Spleen (tissue), 13 donors: ENCODE data around the gene SNRNP200. TPM values are rescaled to one million over a fixed set of nuclear protein-coding genes. Genes with fewer than 3 reads are reported as not detected.

Experiments
- DNase-seq: peaks from one replicate; pipeline ENCODE4 v3.0.0-alpha.2; 2020
- H3K27ac ChIP-seq, 8 donors: fragments of 200-600 bp; sonication (generic) in 7 of 8; 1 replicate in 4 of 8; 2 replicates in 4 of 8; pipeline versions ENCODE4 v1.5.0 to v1.8.0; 2016 to 2021; ENCODE audit warnings: inconsistent platforms in 4 of 8, mild to moderate bottlenecking in 4 of 8, moderate library complexity in 1 of 8
- H3K27me3 ChIP-seq, 7 donors: fragments of 200-600 bp; sonication (generic) in 6 of 7; replicated peaks in 1 of 7; 1 replicate in 4 of 7; 2 replicates in 3 of 7; pipeline versions ENCODE4 v1.5.0 to v1.8.0; 2016 to 2021; ENCODE audit warnings: inconsistent platforms in 3 of 7, mild to moderate bottlenecking in 1 of 7
- H3K36me3 ChIP-seq, 6 donors: fragments of 200-600 bp; sonication (generic) in 5 of 6; 1 replicate in 4 of 6; 2 replicates in 2 of 6; pipeline versions ENCODE4 v1.5.0 to v1.8.0; 2016 to 2021; ENCODE audit warnings: inconsistent platforms in 2 of 6
- H3K4me1 ChIP-seq, 6 donors: fragments of 200-600 bp; sonication (generic) in 5 of 6; 1 replicate in 3 of 6; 2 replicates in 3 of 6; pipeline versions ENCODE4 v1.5.0 to v1.8.0; 2016 to 2021; ENCODE audit warnings: inconsistent platforms in 3 of 6
- H3K4me3 ChIP-seq, 8 donors: fragments of 200-600 bp; sonication (generic) in 7 of 8; 1 replicate in 4 of 8; 2 replicates in 4 of 8; pipeline versions ENCODE4 v1.5.0 to v1.8.0; 2016 to 2021; ENCODE audit warnings: inconsistent platforms in 4 of 8, mild to moderate bottlenecking in 4 of 8, moderate library complexity in 2 of 8
- H3K9me3 ChIP-seq, 8 donors: fragments of 200-600 bp; sonication (generic) in 7 of 8; 1 replicate in 4 of 8; 2 replicates in 4 of 8; pipeline versions ENCODE4 v1.5.0 to v1.8.0; 2016 to 2021; ENCODE audit warnings: inconsistent platforms in 4 of 8
- CTCF ChIP-seq, 11 experiments: fragments of 200-600 bp in 7 of 11; fragments of 450-650 bp in 4 of 11; sonication (generic) in 4 of 11; IDR thresholded peaks in 8 of 11; conservative IDR thresholded peaks in 3 of 11; 1 replicate in 7 of 11; 2 replicates in 4 of 11; pipeline versions ENCODE4 v1.4.0 to v1.8.0; 2016 to 2021; ENCODE audit warnings: antibody characterized with exemption in 11 of 11, inconsistent platforms in 4 of 11, mild to moderate bottlenecking in 1 of 11
- POLR2A ChIP-seq, 3 donors: fragments of 450-650 bp; IDR thresholded peaks; one replicate each; pipeline ENCODE4 v1.5.1; 2017; ENCODE audit warnings: antibody characterized with exemption in 3 of 3, mild to moderate bottlenecking in 1 of 3
- POLR2AphosphoS5 ChIP-seq, 3 donors: sonication (generic); formaldehyde crosslinking; IDR thresholded peaks; one replicate each; pipeline ENCODE4 v1.5.1; 2017; ENCODE audit warnings: antibody characterized with exemption in 3 of 3
- WGBS, 5 donors: extraction: QIAGEN DNeasy Blood & Tissue Kit in 3 of 5; methylation state at CpG; one replicate each; pipeline versions ENCODE4 v1.1.5 to v1.1.7; 2013 to 2018; 5-methylcytosine and 5-hydroxymethylcytosine counted together
- intact Hi-C: fragments of 100-400 bp; cut with DNase I; formaldehyde crosslinking; loops from one replicate; pipeline ENCODE4 v1.15.0; 2023; ENCODE audit warnings: low total_unique reads
- long read RNA-seq, 2 donors: transcript quantifications; one replicate each; lab custom pipeline, GENCODE V29; 2026
- polyA plus RNA-seq, 3 donors: library from polyadenylated mRNA; stranded (reverse); fragments of 200-250 nt; gene quantifications; one replicate each; pipeline ENCODE4 v1.2.1, GENCODE V29; 2013
- total RNA-seq, 7 donors: library from RNA; depleted of rRNA in 3 of 7; stranded (reverse); fragments of >200 nt in 3 of 7; fragmentation: NEBNext Ultra II Directional in 4 of 7; extraction: Animal tissue kit (Norgen Biotek cat#: 25700) in 4 of 7; gene quantifications; one replicate each; pipeline versions ENCODE4 v1.1.0 to v1.2.1, GENCODE V29; 2016 to 2021
- donor health status: healthy with polysubstance abuse.
- donor health status: DM: no; HTN: no; CAD: no; lungs with moderate emphysema.
- donor health status: DM: no; HTN: no; CAD: no.
- donor health status: Bipolar disorder and iron deficiency.
- donor health status: healthy.
- donor health status: DM: no; HTN: no; CAD: no.
- donor health status: DM: yes; HTN: yes; CAD: no.

Gene SNRNP200
- total RNA-seq = 100 to 1,000 TPM; 110 to 139 (median 130) TPM
- polyA plus RNA-seq = 10 to 100 TPM; 60.5 to 74.4 (median 73.6) TPM
- long read RNA-seq, donor 1, partial matches to known transcripts = 68 of 71 reads
- long read RNA-seq, donor 1, other reads (novel, unspliced or antisense) = 0 of 71 reads
- long read RNA-seq, donor 2, full-length matches to known transcripts = 6 of 37 reads
- long read RNA-seq, donor 2, partial matches to known transcripts = 31 of 37 reads
- long read RNA-seq, donor 2, other reads (novel, unspliced or antisense) = 0 of 37 reads

- peak; percentile 49 to 77 (median 66) for TF ChIP-seq POLR2A (IDR thresholded peaks at IDR 0.05)
- TF ChIP-seq CTCF (IDR thresholded peaks at IDR 0.05 in 8 of 11, conservative IDR thresholded peaks at IDR 0.05 in 3 of 11) = peak in 2 of 11 experiments; percentile 12 to 15
- TF ChIP-seq POLR2AphosphoS5 (IDR thresholded peaks at IDR 0.05) = peak; percentile 98 to 99 (median 99)
- DNase-seq = peak; percentile 96
- H3K36me3 ChIP-seq = peaks cover 0 to 43% (median 41%) of the 10 kb centered on the region in 6 donors
- H3K4me1 ChIP-seq = peaks cover 20 to 71% (median 41%) of the 10 kb centered on the region in 6 donors
- H3K27me3 ChIP-seq = no peaks in the 10 kb centered on the region
- WGBS, 5 donors = 0 to 1% (median 1%) methylated on average over 45 to 61 of the region's 61 CpGs
- H3K4me3 ChIP-seq = peak within 1 kb of the TSS; percentile 72 to 84 (median 81)
- H3K9me3 ChIP-seq = no peaks in the 10 kb centered on the region
- intact Hi-C loops = loop anchor here (10.0 kb wide), 1 partner anchor 209 kb away; no protein-coding TSS in a partner anchor
- H3K27ac ChIP-seq = peak within 1 kb of the TSS; percentile 64 to 94 (median 89)
These were observed at the start of gene SNRNP200 for GRCh38 chr2:96305091-96305978. SNRNP200 (minus strand) TSS chr2:96305546; CDS start chr2:96305437, 109 bp downstream.

DNA sequence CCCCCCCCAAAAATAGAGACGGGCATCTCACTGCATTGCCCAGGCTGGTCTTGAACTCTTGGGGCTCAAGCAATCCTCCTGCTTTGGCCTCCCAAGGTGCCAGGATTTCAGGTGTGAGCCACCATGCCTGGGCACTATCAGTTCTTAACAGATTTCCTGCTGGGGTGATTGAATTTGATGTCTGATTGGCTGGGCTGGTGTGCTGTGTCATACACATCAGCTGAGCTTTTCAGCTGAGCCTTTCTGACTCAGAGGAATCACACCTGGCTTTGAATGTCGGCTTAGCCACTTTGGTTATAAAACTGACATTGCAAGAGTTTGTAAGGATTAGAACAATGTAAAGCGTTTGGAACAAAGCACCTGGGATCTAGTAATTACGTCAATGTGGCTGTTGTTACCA lies 49.1 kb upstream of the SNRNP200 start:
- DNase-seq = no peak
- Histone ChIP-seq H3K4me3 (no peak overlapping the region), H3K27me3 (no peaks in the 10 kb centered on the region), H3K9me3 (no peaks in the 10 kb centered on the region), H3K4me1 (peaks cover 0 to 21% (median 12%) of the 10 kb centered on the region in 6 donors), H3K36me3 (peaks cover 0 to 93% (median 0%) of the 10 kb centered on the region in 6 donors), H3K27ac (peak overlapping the region in 2 of 8 donors; percentile 61 to 76)
- TF ChIP-seq POLR2A (IDR thresholded peaks at IDR 0.05) = no peak
- TF ChIP-seq CTCF (IDR thresholded peaks at IDR 0.05 in 8 of 11, conservative IDR thresholded peaks at IDR 0.05 in 3 of 11) = no peak
- no peak for TF ChIP-seq POLR2AphosphoS5 (IDR thresholded peaks at IDR 0.05)
- WGBS, 5 donors = 86 to 95% (median 90%) methylated on average over 4 of the region's 4 CpGs
- intact Hi-C loops = no loop called here

- no peak for DNase-seq
- H3K9me3 ChIP-seq = no peaks in the 10 kb centered on the region
- peak overlapping the region in 7 of 8 donors; percentile 16 to 76 (median 58) for H3K27ac ChIP-seq
- H3K36me3 ChIP-seq = peaks cover 0 to 96% (median 0%) of the 10 kb centered on the region in 6 donors
- peaks cover 0 to 21% (median 12%) of the 10 kb centered on the region in 6 donors for H3K4me1 ChIP-seq
- WGBS, 5 donors = 52 to 71% (median 55%) methylated on average over 4 of the region's 4 CpGs
- intact Hi-C loops = no loop called here
- TF ChIP-seq POLR2A (IDR thresholded peaks at IDR 0.05) (no peak), CTCF (IDR thresholded peaks at IDR 0.05 in 8 of 11, conservative IDR thresholded peaks at IDR 0.05 in 3 of 11) (no peak), POLR2AphosphoS5 (IDR thresholded peaks at IDR 0.05) (no peak)
- no peaks in the 10 kb centered on the region for H3K27me3 ChIP-seq
- H3K4me3 ChIP-seq = no peak overlapping the region
These were observed 48.3 kb upstream of the SNRNP200 start for GRCh38 chr2:96353606-96354101.
